Heart right ventricle (tissue), 16 donors: ENCODE data around the gene XPO1. TPM values are rescaled to one million over a fixed set of nuclear protein-coding genes. Genes with fewer than 3 reads are reported as not detected.

Experiments
- ATAC-seq, 8 donors: fragments of 200-7000 bp; cut with Tn5 transposase; one replicate each; pipeline ENCODE4 v1.9.1; 2020; ENCODE audit warnings: mild to moderate bottlenecking in 8 of 8, moderate library complexity in 8 of 8, moderate number of reproducible peaks in 1 of 8
- DNase-seq, 2 donors: peaks; one replicate each; pipeline ENCODE4 v3.0.0-alpha.2; 2020
- H3K27ac ChIP-seq, 10 donors: fragments of 200-600 bp; sonication (generic) in 2 of 10; one replicate each; pipeline versions ENCODE4 v1.5.0 to v1.8.0; 2020 to 2022; ENCODE audit warnings: mild to moderate bottlenecking in 3 of 10
- H3K27me3 ChIP-seq, 7 donors: fragments of 200-600 bp; one replicate each; pipeline ENCODE4 v1.8.0; 2021 to 2022; ENCODE audit warnings: mild to moderate bottlenecking in 2 of 7
- H3K36me3 ChIP-seq, 9 donors: fragments of 200-600 bp; sonication (generic) in 1 of 9; one replicate each; pipeline versions ENCODE4 v1.5.0 to v1.8.0; 2020 to 2022; ENCODE audit warnings: mild to moderate bottlenecking in 2 of 9
- H3K4me1 ChIP-seq, 9 donors: fragments of 200-600 bp; sonication (generic) in 1 of 9; one replicate each; pipeline versions ENCODE4 v1.5.0 to v1.8.0; 2020 to 2022; ENCODE audit warnings: mild to moderate bottlenecking in 4 of 9
- H3K4me3 ChIP-seq, 10 donors: fragments of 200-600 bp; sonication (generic) in 2 of 10; one replicate each; pipeline versions ENCODE4 v1.5.0 to v1.8.0; 2020 to 2022; ENCODE audit warnings: mild to moderate bottlenecking in 7 of 10, moderate library complexity in 2 of 10
- H3K9me3 ChIP-seq, 11 donors: fragments of 200-600 bp in 10 of 11; sonication (generic) in 2 of 11; one replicate each; pipeline versions ENCODE4 v1.5.0 to v1.8.0; 2013 to 2022; ENCODE audit warnings: mild to moderate bottlenecking in 2 of 11, control low read depth in 1 of 11, moderate library complexity in 1 of 11
- CTCF ChIP-seq, 9 donors: fragments of 200-600 bp; sonication (generic) in 2 of 9; IDR thresholded peaks; one replicate each; pipeline versions ENCODE4 v1.5.0 to v1.8.0; 2021 to 2022; ENCODE audit warnings: antibody characterized with exemption in 9 of 9, mild to moderate bottlenecking in 5 of 9, moderate library complexity in 1 of 9
- WGBS, 2 donors: extraction: QIAGEN DNeasy Blood & Tissue Kit; methylation state at CpG; one replicate each; pipeline ENCODE4 v1.1.7; 2013; ENCODE audit warnings: inconsistent platforms in 1 of 2; 5-methylcytosine and 5-hydroxymethylcytosine counted together
- intact Hi-C, 10 donors: fragments of 100-400 bp; cut with DNase I; formaldehyde crosslinking; loops; one replicate each; pipeline versions ENCODE4 v1.11.1 to v1.14.2; 2022
- polyA plus RNA-seq, 2 donors: library from polyadenylated mRNA; stranded (reverse); fragments of 200-250 nt; gene quantifications; one replicate each; pipeline ENCODE4 v1.2.3, GENCODE V29; 2013
- total RNA-seq, 10 donors: library from RNA; stranded (reverse); fragmentation: NEBNext Ultra II Directional in 3 of 10; extraction: Animal tissue kit (Norgen Biotek cat#: 25700) in 3 of 10; gene quantifications; one replicate each; pipeline versions ENCODE4 v1.2.1 to v1.2.4, GENCODE V29; 2021 to 2023
- donor health status: Arrhythmogenic right ventricular cardiomyopathy.
- donor health status: ischemic (EF 13 %, LVEDD 7.1; RV severe dilation, severe dysfunction).
- donor health status: healthy with polysubstance abuse.
- donor health status: DM: no; HTN: yes; CAD: no.
- donor health status: DM: no; HTN: no; CAD: no.
- donor health status: ischemic (EF 25% LVEDD 6.9; RV normal size, moderate dysfunction).
- donor health status: ischemic (EF 25% LVEDD 5.7; RV mildly dilated, moderate dysfunction).
- donor health status: healthy.
- donor health status: DM: yes; HTN: yes; CAD: no.
- donor health status: Ischemic cardiomyopathy.
- donor health status: ischemic (EF 35%, LVEDD 5.7; RV mildly dilated, moderate dysfunction).
- donor health status: nonischemic (EF 11% LVEDD 7.7; RV severe dilation, severe dysfunction).
- donor health status: DM: yes; HTN: yes; CAD: no.
- donor health status: PGD.
- donor health status: ischemic (EF 29% LVEDD 5.4; RV normal size, mild dysfunction).
- donor health status: nonischemic (EF 23%, LVEDD 6.1; RV moderate dilation, normal function).

Gene XPO1
- total and polyA plus RNA-seq, 12 donors, result 49.2 to 77.3 (median 66.3) TPM

- intact Hi-C loops, result no loop called here
- WGBS, 2 donors, result 85 to 89% methylated on average over 1 of the region's 1 CpG
- H3K4me1 ChIP-seq, result peaks cover 11 to 67% (median 53%) of the 10 kb centered on the region in 9 donors
- no peak for ATAC-seq
- H3K27ac ChIP-seq, result peak overlapping the region in 5 of 10 donors; percentile 1 to 67 (median 41)
- peaks cover 0 to 28% (median 10%) of the 10 kb centered on the region in 11 donors for H3K9me3 ChIP-seq
- H3K36me3 ChIP-seq, result no peaks in the 10 kb centered on the region
- no peak for TF ChIP-seq CTCF (IDR thresholded peaks at IDR 0.05)
- no peaks in the 10 kb centered on the region for H3K27me3 ChIP-seq
- DNase-seq, result no peak
- H3K4me3 ChIP-seq, result no peak overlapping the region
These were observed 102.9 kb downstream of the XPO1 start for GRCh38 chr2:61435291-61435690.

GRCh38 chr2:61434314-61434713 lies 103.8 kb downstream of the XPO1 start:
- Histone ChIP-seq H3K27me3 (no peaks in the 10 kb centered on the region), H3K4me3 (no peak overlapping the region), H3K36me3 (no peaks in the 10 kb centered on the region), H3K27ac (no peak overlapping the region), H3K4me1 (peaks cover 4 to 57% (median 43%) of the 10 kb centered on the region in 9 donors), H3K9me3 (peaks cover 0 to 28% (median 10%) of the 10 kb centered on the region in 11 donors)
- DNase-seq (no peak), ATAC-seq (peak in 4 of 8 donors; percentile 13 to 32 (median 18))
- intact Hi-C loops, result no loop called here
- TF ChIP-seq CTCF (IDR thresholded peaks at IDR 0.05), result no peak

- Histone ChIP-seq H3K4me1 (peaks cover 3 to 50% (median 36%) of the 10 kb centered on the region in 9 donors), H3K4me3 (no peak overlapping the region), H3K27ac (peak overlapping the region in 1 of 10 donors; percentile 11), H3K36me3 (no peaks in the 10 kb centered on the region), H3K9me3 (peaks cover 0 to 28% (median 10%) of the 10 kb centered on the region in 11 donors), H3K27me3 (no peaks in the 10 kb centered on the region)
- WGBS, 2 donors, result 96 to 98% methylated on average over 1 of the region's 1 CpG
- peak in 5 of 8 donors; percentile 12 to 43 (median 26) for ATAC-seq
- intact Hi-C loops, result no loop called here
- no peak for TF ChIP-seq CTCF (IDR thresholded peaks at IDR 0.05)
- DNase-seq, result no peak
These were observed 104.5 kb downstream of the XPO1 start for GRCh38 chr2:61433606-61434005.

GRCh38 chr2:61432990-61433389 lies 105.2 kb downstream of the XPO1 start:
- Histone ChIP-seq H3K4me3 (no peak overlapping the region), H3K27me3 (no peaks in the 10 kb centered on the region), H3K27ac (peak overlapping the region in 1 of 10 donors; percentile 11), H3K9me3 (peaks cover 0 to 28% (median 10%) of the 10 kb centered on the region in 11 donors), H3K36me3 (no peaks in the 10 kb centered on the region), H3K4me1 (peaks cover 3 to 53% (median 34%) of the 10 kb centered on the region in 9 donors)
- intact Hi-C loops, result no loop called here
- no peak for TF ChIP-seq CTCF (IDR thresholded peaks at IDR 0.05)
- DNase-seq, result no peak
- 93 to 96% methylated on average over 3 of the region's 3 CpGs for WGBS, 2 donors
- ATAC-seq, result no peak
